WTC11 (cell line): ENCODE data around the gene CASQ2. TPM values are rescaled to one million over a fixed set of nuclear protein-coding genes. Genes with fewer than 3 reads are reported as not detected.

ENCODE experiments used
- ATAC-seq: fragments of 200-7000 bp; cut with Tn5 transposase; 2 replicates; pipeline ENCODE4 v1.10.0; 2021; ENCODE audit warnings: mild to moderate bottlenecking, moderate library complexity
- CTCF ChIA-PET: fragments of 300-600 bp; sonication (Branson Sonifier 250); formaldehyde crosslinking; loops from one replicate; lab custom pipeline; 2021; ENCODE audit warnings: antibody characterized with exemption; lab: Charles Lee
- POLR2A ChIA-PET: fragments of 350-600 bp; sonication (Branson Sonifier 250); formaldehyde crosslinking; loops from one replicate; lab custom pipeline; 2021; ENCODE audit warnings: antibody characterized with exemption; lab: Charles Lee
- DNase-seq: peaks from one replicate; pipeline ENCODE4 v3.0.0; 2021; ENCODE audit warnings: low spot score
- H3K27ac Mint-ChIP-seq: 2 replicates; pipeline ENCODE4 v1.8.0; 2021; ENCODE audit warnings: mixed read lengths
- H3K27me3 Mint-ChIP-seq: 2 replicates; pipeline ENCODE4 v1.8.0; 2021; ENCODE audit warnings: low read depth, mild to moderate bottlenecking, moderate library complexity, mixed read lengths
- H3K36me3 Mint-ChIP-seq: 2 replicates; pipeline ENCODE4 v1.8.0; 2021; ENCODE audit warnings: mixed read lengths
- H3K4me1 Mint-ChIP-seq: 2 replicates; pipeline ENCODE4 v1.8.0; 2022; ENCODE audit warnings: mixed read lengths
- H3K4me3 Mint-ChIP-seq: 2 replicates; pipeline ENCODE4 v1.8.0; 2021; ENCODE audit warnings: mild to moderate bottlenecking, moderate library complexity, mixed read lengths
- H3K9me3 Mint-ChIP-seq: 2 replicates; pipeline ENCODE4 v1.8.0; 2021; ENCODE audit warnings: mixed read lengths
- AFF4 ChIP-seq: sonication (generic); formaldehyde crosslinking; IDR thresholded peaks from 2 replicates; pipeline ENCODE4 v1.8.1; 2023; ENCODE audit warnings: mild to moderate bottlenecking, missing genetic modification reagents, borderline replicate concordance
- AR ChIP-seq: fragments of 250-450 bp; sonication (Bioruptor Pico); IDR thresholded peaks from 2 replicates; pipeline ENCODE4 v1.9.0; 2021; ENCODE audit warnings: mild to moderate bottlenecking
- ATF3 ChIP-seq: sonication (generic); formaldehyde crosslinking; conservative IDR thresholded peaks from 2 replicates; pipeline ENCODE4 v1.8.1; 2022; ENCODE audit warnings: mild to moderate bottlenecking, missing genetic modification reagents
- ATF6 ChIP-seq: sonication (generic); formaldehyde crosslinking; IDR thresholded peaks from 2 replicates; pipeline ENCODE4 v1.8.1; 2023; ENCODE audit warnings: mild to moderate bottlenecking, missing genetic modification reagents
- EMX1 ChIP-seq: fragments of 250-450 bp; sonication (Bioruptor Pico); IDR thresholded peaks from 2 replicates; pipeline ENCODE4 v1.8.0; 2021; ENCODE audit warnings: mild to moderate bottlenecking
- ERG ChIP-seq: fragments of 250-450 bp; sonication (Bioruptor Pico); IDR thresholded peaks from 2 replicates; pipeline ENCODE4 v1.8.0; 2021; ENCODE audit warnings: mild to moderate bottlenecking
- FOXJ3 ChIP-seq: sonication (generic); formaldehyde crosslinking; IDR thresholded peaks from 2 replicates; pipeline ENCODE4 v1.9.0; 2021; ENCODE audit warnings: missing genetic modification reagents, mild to moderate bottlenecking, borderline replicate concordance
- FOXP1 ChIP-seq: sonication (generic); formaldehyde crosslinking; IDR thresholded peaks from 2 replicates; pipeline ENCODE4 v1.8.0; 2022; ENCODE audit warnings: missing genetic modification reagents, mild to moderate bottlenecking, moderate library complexity, borderline replicate concordance
- HMGA2 ChIP-seq: fragments of 250-450 bp; sonication (Bioruptor Pico); IDR thresholded peaks from 2 replicates; pipeline ENCODE4 v1.4.0; 2021; ENCODE audit warnings: mild to moderate bottlenecking, moderate library complexity
- MAX ChIP-seq: sonication (generic); formaldehyde crosslinking; IDR thresholded peaks from 2 replicates; pipeline ENCODE4 v1.8.0; 2022; ENCODE audit warnings: mild to moderate bottlenecking, missing genetic modification reagents
- NFYB ChIP-seq: sonication (generic); formaldehyde crosslinking; conservative IDR thresholded peaks from 2 replicates; pipeline ENCODE4 v1.8.0; 2022; ENCODE audit warnings: low read depth, missing genetic modification reagents
- NR2C2 ChIP-seq: sonication (generic); formaldehyde crosslinking; IDR thresholded peaks from 2 replicates; pipeline ENCODE4 v1.8.0; 2022; ENCODE audit warnings: mild to moderate bottlenecking, missing genetic modification reagents
- PRDM15 ChIP-seq: sonication (generic); formaldehyde crosslinking; IDR thresholded peaks from 2 replicates; pipeline ENCODE4 v1.8.0; 2022; ENCODE audit warnings: missing genetic modification reagents
- PREB ChIP-seq: sonication (generic); formaldehyde crosslinking; IDR thresholded peaks from 2 replicates; pipeline ENCODE4 v1.8.1; 2022; ENCODE audit warnings: mild to moderate bottlenecking, missing genetic modification reagents, moderate library complexity, borderline replicate concordance
- PRRX2 ChIP-seq: fragments of 250-450 bp; sonication (Bioruptor Pico); IDR thresholded peaks from 2 replicates; pipeline ENCODE4 v1.8.0; 2021; ENCODE audit warnings: mild to moderate bottlenecking
- TEAD1 ChIP-seq: sonication (generic); formaldehyde crosslinking; IDR thresholded peaks from 2 replicates; pipeline ENCODE4 v1.8.0; 2022; ENCODE audit warnings: mild to moderate bottlenecking, missing genetic modification reagents
- ZNF263 ChIP-seq: sonication (generic); formaldehyde crosslinking; IDR thresholded peaks from 2 replicates; pipeline ENCODE4 v1.8.1; 2022; ENCODE audit warnings: low read depth, mild to moderate bottlenecking, moderate library complexity, missing genetic modification reagents
- ZNF416 ChIP-seq: fragments of 250-450 bp; sonication (Bioruptor Pico); IDR thresholded peaks from 2 replicates; pipeline ENCODE4 v1.9.0; 2021; ENCODE audit warnings: mild to moderate bottlenecking, inconsistent platforms
- ZNF671 ChIP-seq: fragments of 250-450 bp; sonication (Bioruptor Pico); IDR thresholded peaks from 2 replicates; pipeline ENCODE4 v1.8.0; 2021; ENCODE audit warnings: mild to moderate bottlenecking
- total RNA-seq: library from RNA; stranded (reverse); gene quantifications from 3 replicates; pipeline ENCODE4 v1.2.3, GENCODE V29; 2021

Gene CASQ2
- total RNA-seq, 1 experiment from 2014 or later, result not detected

- H3K27me3 Mint-ChIP-seq, result no peaks in the 10 kb centered on the region
- DNase-seq (no peak), ATAC-seq (no peak)
- TF ChIP-seq NR2C2 (CRISPR knock-in tag) (no peak), FOXP1 (CRISPR knock-in tag) (no peak), AFF4 (CRISPR knock-in tag) (no peak), PRRX2 (CRISPR knock-in tag) (no peak), AR (CRISPR knock-in tag) (no peak), PREB (CRISPR knock-in tag) (no peak), TEAD1 (CRISPR knock-in tag) (no peak), ZNF416 (CRISPR knock-in tag) (no peak), ERG (CRISPR knock-in tag) (no peak), NFYB (CRISPR knock-in tag) (no peak), ATF3 (no peak), ZNF671 (no peak), HMGA2 (CRISPR knock-in tag) (no peak), ZNF263 (no peak)
- TF ChIP-seq, all 79 proteins: peak for 0
- Mint-ChIP-seq H3K4me1 (no peaks in the 10 kb centered on the region), H3K4me3 (no peak overlapping the region), H3K27ac (no peak overlapping the region), H3K9me3 (no peaks in the 10 kb centered on the region), H3K36me3 (no peaks in the 10 kb centered on the region)
- POLR2A ChIA-PET, result no interaction called here
- CTCF ChIA-PET, result interaction anchor here (1.4 kb wide), 1 partner anchor 17 kb away, joined by 7 read pairs; no protein-coding TSS in a partner anchor
These were observed 44.8 kb downstream of the CASQ2 start for GRCh38 chr1:115723756-115724155.

GRCh38 chr1:115722221-115722620 lies 46.3 kb downstream of the CASQ2 start:
- ChIA-PET POLR2A (no interaction called here), CTCF (no interaction called here)
- no peaks in the 10 kb centered on the region for H3K36me3 Mint-ChIP-seq
- H3K27ac Mint-ChIP-seq, result no peak overlapping the region
- H3K4me1 Mint-ChIP-seq, result peaks cover 8% of the 10 kb centered on the region
- H3K4me3 Mint-ChIP-seq, result no peak overlapping the region
- H3K27me3 Mint-ChIP-seq, result no peaks in the 10 kb centered on the region
- DNase-seq (no peak), ATAC-seq (no peak)
- H3K9me3 Mint-ChIP-seq, result no peaks in the 10 kb centered on the region
- TF ChIP-seq PRDM15 (CRISPR knock-in tag) (no peak), MAX (CRISPR knock-in tag) (no peak), EMX1 (CRISPR knock-in tag) (no peak), FOXJ3 (no peak), ATF6 (CRISPR knock-in tag) (no peak)
